H1 (cell line): ENCODE results near the gene ADCY9. TPM values are rescaled to one million over a fixed set of nuclear protein-coding genes. Genes with fewer than 3 reads are reported as not detected.

Source experiments
- CTCF ChIA-PET: fragments of 300-600 bp; sonication (Branson Sonifier 250); formaldehyde crosslinking; loops from one replicate; lab custom pipeline; 2021; ENCODE audit not compliant: partially characterized antibody; lab: Charles Lee
- POLR2A ChIA-PET: fragments of 300-600 bp; sonication (Branson Sonifier 250); formaldehyde crosslinking; loops from one replicate; lab custom pipeline; 2021; ENCODE audit warnings: inconsistent platforms; ENCODE audit not compliant: partially characterized antibody; lab: Charles Lee
- DNase-seq, 2 experiments: peaks; one replicate each; pipeline versions ENCODE4 v3.0.0 to v3.0.0-alpha.2; 2010 to 2022; ENCODE audit warnings: low spot score in 2 of 2, low read depth in 1 of 2, mixed read lengths in 1 of 2
- FAIRE-seq: peaks from 2 replicates; lab custom pipeline; 2011; peaks lifted over from hg19 to GRCh38; lab: Jason Lieb, UNC
- H2AFZ ChIP-seq: 2 replicates; pipeline ENCODE4 v1.8.1; 2012; ENCODE audit warnings: low read length, inconsistent platforms
- H2AK5ac ChIP-seq: 2 replicates; pipeline ENCODE4 v1.6.1; 2013; ENCODE audit warnings: low read depth, low read length
- H2BK120ac ChIP-seq: replicated peaks from 2 replicates; pipeline ENCODE3; 2013; ENCODE audit warnings: low read depth, low read length, inconsistent platforms
- H2BK12ac ChIP-seq: 2 replicates; pipeline ENCODE4 v1.6.1; 2013; ENCODE audit warnings: low read depth, low read length
- H2BK15ac ChIP-seq: 2 replicates; pipeline ENCODE4 v1.6.1; 2013; ENCODE audit warnings: low read length
- H2BK20ac ChIP-seq: 2 replicates; pipeline ENCODE4 v1.6.1; 2013; ENCODE audit warnings: low read length
- H2BK5ac ChIP-seq: 2 replicates; pipeline ENCODE4 v1.6.1; 2013; ENCODE audit warnings: low read depth, low read length
- H3K14ac ChIP-seq: 2 replicates; pipeline ENCODE4 v1.6.1; 2013; ENCODE audit warnings: inconsistent platforms; ENCODE audit not compliant: insufficient read length
- H3K18ac ChIP-seq: 2 replicates; pipeline ENCODE4 v1.6.1; 2013; ENCODE audit warnings: low read length; ENCODE audit errors: extremely low read depth
- H3K23ac ChIP-seq: 2 replicates; pipeline ENCODE4 v1.6.1; 2013; ENCODE audit warnings: inconsistent platforms; ENCODE audit not compliant: insufficient read length
- H3K23me2 ChIP-seq: 2 replicates; pipeline ENCODE4 v1.6.1; 2013; ENCODE audit warnings: low read depth, low read length
- H3K27ac ChIP-seq: 2 replicates; pipeline ENCODE4 v1.6.1; 2011; ENCODE audit warnings: low read depth, low read length, inconsistent platforms
- H3K27me3 ChIP-seq, 4 experiments: replicated peaks in 1 of 4; 1 replicate in 1 of 4; 2 replicates in 3 of 4; pipeline versions ENCODE4 v1.6.1 to v1.8.1; 2011 to 2013; ENCODE audit warnings: low read length in 3 of 4, mild to moderate bottlenecking in 3 of 4, inconsistent platforms in 2 of 4, mixed read lengths in 2 of 4, moderate library complexity in 1 of 4; ENCODE audit not compliant: control insufficient read depth in 3 of 4, insufficient read depth in 3 of 4; ENCODE audit errors: extremely low read depth in 1 of 4
- H3K36me3 ChIP-seq, 4 experiments: 2 replicates each; pipeline versions ENCODE4 v1.6.1 to v1.8.1; 2011 to 2013; ENCODE audit warnings: mild to moderate bottlenecking in 4 of 4, low read length in 3 of 4, moderate library complexity in 2 of 4, control low read depth in 1 of 4, inconsistent platforms in 1 of 4; ENCODE audit not compliant: insufficient read depth in 4 of 4, control insufficient read depth in 2 of 4
- H3K4ac ChIP-seq: replicated peaks from 2 replicates; pipeline ENCODE3; 2013; ENCODE audit warnings: low read length, low read depth, mixed read lengths, inconsistent platforms; ENCODE audit not compliant: insufficient read length
- H3K4me1 ChIP-seq, 4 experiments: replicated peaks in 1 of 4; 1 replicate in 1 of 4; 2 replicates in 3 of 4; pipeline versions ENCODE4 v1.6.1 to v1.8.1; 2011 to 2013; ENCODE audit warnings: low read length in 3 of 4, inconsistent platforms in 2 of 4, mixed read lengths in 1 of 4; ENCODE audit not compliant: insufficient read depth in 4 of 4, control insufficient read depth in 3 of 4
- H3K4me2 ChIP-seq, 2 experiments: 2 replicates each; pipeline versions ENCODE4 v1.6.1 to v1.8.1; 2011 to 2013; ENCODE audit warnings: low read depth in 2 of 2, low read length in 2 of 2, control low read depth in 1 of 2, inconsistent platforms in 1 of 2, mild to moderate bottlenecking in 1 of 2; ENCODE audit not compliant: insufficient read depth in 1 of 2
- H3K4me3 ChIP-seq, 4 experiments: fragments of 200-600, 300-600 bp in 1 of 4; sonication (generic), shearing (Covaris generic), sonication (Bioruptor Twin) in 1 of 4; 2 replicates each; pipeline versions ENCODE4 v1.5.1 to v1.8.1; 2011 to 2016; ENCODE audit warnings: low read length in 4 of 4, low read depth in 3 of 4, control low read depth in 2 of 4, inconsistent platforms in 2 of 4, mild to moderate bottlenecking in 2 of 4, mixed read lengths in 1 of 4, moderate library complexity in 1 of 4; ENCODE audit not compliant: insufficient read depth in 2 of 4; ENCODE audit errors: extremely low read depth in 1 of 4
- H3K56ac ChIP-seq: replicated peaks from 2 replicates; pipeline ENCODE3; 2013; ENCODE audit warnings: low read depth, mild to moderate bottlenecking, mixed read lengths, low read length, inconsistent platforms; ENCODE audit not compliant: insufficient read length
- H3K79me1 ChIP-seq: 2 replicates; pipeline ENCODE4 v1.6.1; 2013; ENCODE audit warnings: low read depth, low read length, control low read depth
- H3K79me2 ChIP-seq, 2 experiments: 2 replicates each; pipeline versions ENCODE4 v1.6.1 to v1.8.1; 2012 to 2013; ENCODE audit warnings: low read length in 2 of 2, mild to moderate bottlenecking in 2 of 2, inconsistent platforms in 1 of 2; ENCODE audit not compliant: insufficient read depth in 2 of 2, control insufficient read depth in 1 of 2
- H3K9ac ChIP-seq, 4 experiments: replicated peaks in 1 of 4; 1 replicate in 1 of 4; 2 replicates in 3 of 4; pipeline versions ENCODE4 v1.6.1 to v1.8.1; 2011 to 2013; ENCODE audit warnings: low read depth in 3 of 4, low read length in 3 of 4, control low read depth in 2 of 4, mild to moderate bottlenecking in 2 of 4, moderate library complexity in 2 of 4, inconsistent platforms in 1 of 4; ENCODE audit errors: extremely low read depth in 1 of 4
- H3K9me3 ChIP-seq, 2 experiments: 2 replicates each; pipeline versions ENCODE4 v1.6.1 to v1.8.1; 2012 to 2013; ENCODE audit warnings: mild to moderate bottlenecking in 2 of 2, moderate library complexity in 2 of 2, control low read depth in 1 of 2, inconsistent platforms in 1 of 2, low read depth in 1 of 2, low read length in 1 of 2, mixed read lengths in 1 of 2; ENCODE audit not compliant: insufficient read depth in 2 of 2
- H4K20me1 ChIP-seq, 2 experiments: replicated peaks in 1 of 2; 2 replicates each; pipeline versions ENCODE3 to v1.8.1; 2011 to 2013; ENCODE audit warnings: inconsistent platforms in 2 of 2, low read length in 2 of 2, mild to moderate bottlenecking in 1 of 2; ENCODE audit not compliant: insufficient read depth in 2 of 2, control insufficient read depth in 1 of 2
- H4K5ac ChIP-seq: 2 replicates; pipeline ENCODE4 v1.6.1; 2013; ENCODE audit warnings: low read length, low read depth, mixed read lengths, inconsistent platforms; ENCODE audit not compliant: insufficient read length
- H4K8ac ChIP-seq: 2 replicates; pipeline ENCODE4 v1.8.0; 2013; ENCODE audit warnings: mild to moderate bottlenecking, moderate library complexity, low read length, inconsistent platforms; ENCODE audit not compliant: insufficient read depth; ENCODE audit errors: extremely low read depth
- H4K91ac ChIP-seq: replicated peaks from 2 replicates; pipeline ENCODE3; 2013; ENCODE audit warnings: low read length, mixed read lengths, inconsistent platforms; ENCODE audit not compliant: insufficient read length
- CHD1 ChIP-seq: IDR thresholded peaks from 2 replicates; pipeline ENCODE4 v1.6.1; 2012; ENCODE audit warnings: low read depth, low read length, improper control_type of control experiment
- CTBP2 ChIP-seq: IDR thresholded peaks from 2 replicates; pipeline ENCODE4 v1.7.0; 2011; ENCODE audit warnings: borderline replicate concordance, mild to moderate bottlenecking, moderate library complexity, mixed read lengths, low read length; ENCODE audit not compliant: insufficient read depth, insufficient read length
- EP300 ChIP-seq, 2 experiments: IDR thresholded peaks; 1 replicate in 1 of 2; 2 replicates in 1 of 2; pipeline ENCODE4 v1.6.1; 2011 to 2012; ENCODE audit warnings: low read depth in 2 of 2, low read length in 2 of 2, mild to moderate bottlenecking in 2 of 2, borderline replicate concordance in 1 of 2, inconsistent platforms in 1 of 2, moderate library complexity in 1 of 2
- KDM1A ChIP-seq: fragments of 200-600, 300-600 bp; sonication (generic); IDR thresholded peaks from 2 replicates; pipeline ENCODE4 v1.7.1; 2016; ENCODE audit warnings: mild to moderate bottlenecking, low read length, borderline replicate concordance
- SP1 ChIP-seq: IDR thresholded peaks from 2 replicates; pipeline ENCODE4 v1.6.1; 2011; ENCODE audit warnings: low read depth, low read length
- YY1 ChIP-seq: IDR thresholded peaks from 2 replicates; pipeline ENCODE4 v1.6.1; 2011; ENCODE audit warnings: low read depth, mild to moderate bottlenecking, low read length
- WGBS, 2 experiments: shearing (Covaris generic) in 1 of 2; methylation state at CpG; one replicate each; pipeline versions ENCODE4 v1.1.6 to v1.1.7; 2013 to 2015; ENCODE audit warnings: low lambda C conversion rate in 2 of 2, mixed read lengths in 2 of 2, inconsistent platforms in 1 of 2, low coverage in 1 of 2, missing lambda C conversion rate in 1 of 2; ENCODE audit not compliant: insufficient replicate concordance in 2 of 2, insufficient coverage in 1 of 2, insufficient read length in 1 of 2; ENCODE audit errors: extremely low coverage in 1 of 2, missing lambda C conversion rate in 1 of 2; 5-methylcytosine and 5-hydroxymethylcytosine counted together
- polyA plus RNA-seq, 7 experiments: library from polyadenylated mRNA; depleted of rRNA in 3 of 7; stranded (reverse) in 5 of 7; unstranded in 2 of 7; fragments of >200 nt in 5 of 7; fragments of 200-250 nt in 2 of 7; gene quantifications; 1 replicate in 5 of 7; 2 replicates in 1 of 7; 4 replicates in 1 of 7; pipeline versions ENCODE4 v1.2.1 to v1.2.3, GENCODE V29; 2011 to 2013; ENCODE audit warnings: missing spikeins in 2 of 7, mixed read lengths in 2 of 7
- total RNA-seq: library from RNA; stranded (reverse); fragmentation: NEBNext Ultra II Directional; extraction: Animal tissue kit (Norgen Biotek cat#: 25700); gene quantifications from 2 replicates; pipeline ENCODE4 v1.2.1, GENCODE V29; 2021
- TF ChIP-seq, protein P1 (sequence below): IDR thresholded peaks from 2 replicates; pipeline ENCODE4 v1.6.1; 2012; ENCODE audit warnings: inconsistent platforms

Gene ADCY9
- total and polyA plus RNA-seq, 2 of the 8 experiments (the other 6 are each of a cell fraction or from before 2014, with no cell fraction given), result 5.4 to 13.1 TPM

DNA sequence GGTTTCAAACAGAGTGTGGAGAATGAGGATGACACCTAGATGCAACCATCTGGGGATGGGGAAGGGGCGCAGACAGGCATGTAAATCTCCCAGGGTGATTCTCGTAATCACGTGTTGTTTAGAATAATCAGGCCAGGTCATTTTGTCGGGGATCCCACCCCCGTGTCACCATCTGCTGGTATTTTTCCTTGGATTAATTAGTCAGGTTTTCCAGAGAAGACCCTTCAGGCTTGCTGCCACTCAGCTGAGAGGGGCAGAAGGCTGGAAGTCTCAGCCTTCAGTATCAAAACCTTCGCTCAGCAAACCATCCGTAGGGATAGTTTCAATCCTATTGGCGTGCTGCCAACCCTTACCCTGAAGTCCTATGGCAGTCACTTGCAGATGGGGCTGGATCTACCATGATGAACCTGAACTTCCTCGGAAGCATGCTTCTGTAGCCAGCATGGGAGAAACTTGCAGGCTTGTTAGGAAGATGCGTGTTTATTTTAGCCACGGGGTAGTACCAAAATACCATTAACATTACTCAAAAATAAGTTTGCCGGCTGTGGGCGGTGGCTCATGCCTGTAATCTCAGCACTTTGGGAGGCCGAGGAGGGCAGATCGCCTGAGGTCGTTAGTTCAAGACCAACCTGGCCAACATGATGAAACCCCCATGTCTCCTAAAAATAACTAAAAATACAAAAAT lies 7.5 kb upstream of the ADCY9 start:
- H4K20me1 ChIP-seq, result no peaks in the 10 kb centered on the region
- H2BK20ac ChIP-seq, result no peak overlapping the region
- H3K14ac ChIP-seq, result no peak overlapping the region
- ChIA-PET CTCF (no interaction called here), POLR2A (no interaction called here)
- no peak overlapping the region for H2AK5ac ChIP-seq
- no peak overlapping the region for H4K5ac ChIP-seq
- H3K27me3 ChIP-seq, result no peaks in the 10 kb centered on the region
- no peak overlapping the region for H3K23ac ChIP-seq
- H3K27ac ChIP-seq, result no peak overlapping the region
- no peak for TF ChIP-seq EP300 (IDR thresholded peaks at IDR 0.05; ENCODE audit: borderline replicate concordance in 1 of 2, low read depth in 2 of 2, low read length in 2 of 2)
- TF ChIP-seq, protein P1, sequence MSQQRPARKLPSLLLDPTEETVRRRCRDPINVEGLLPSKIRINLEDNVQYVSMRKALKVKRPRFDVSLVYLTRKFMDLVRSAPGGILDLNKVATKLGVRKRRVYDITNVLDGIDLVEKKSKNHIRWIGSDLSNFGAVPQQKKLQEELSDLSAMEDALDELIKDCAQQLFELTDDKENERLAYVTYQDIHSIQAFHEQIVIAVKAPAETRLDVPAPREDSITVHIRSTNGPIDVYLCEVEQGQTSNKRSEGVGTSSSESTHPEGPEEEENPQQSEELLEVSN, result no peak
- TF ChIP-seq SP1, result no peak
- TF ChIP-seq KDM1A, result no peak
- TF ChIP-seq YY1, result no peak
- TF ChIP-seq CTBP2, result no peak
- no peak for TF ChIP-seq CHD1
- no peak overlapping the region for H3K18ac ChIP-seq
- no peak overlapping the region for H3K4me3 ChIP-seq
- H3K79me1 ChIP-seq, result no peaks in the 10 kb centered on the region
- no peak overlapping the region for H2BK15ac ChIP-seq
- no peak overlapping the region for H3K4me2 ChIP-seq
- no peaks in the 10 kb centered on the region for H3K4me1 ChIP-seq
- DNase-seq (no peak), FAIRE-seq (no peak)
- no peaks in the 10 kb centered on the region for H3K36me3 ChIP-seq
- no peak overlapping the region for H2BK5ac ChIP-seq
- H2BK12ac ChIP-seq, result no peak overlapping the region
- no peak overlapping the region for H2BK120ac ChIP-seq
- no peaks in the 10 kb centered on the region for H3K9me3 ChIP-seq
- no peak overlapping the region for H3K56ac ChIP-seq
- H4K8ac ChIP-seq, result no peak overlapping the region
- H2AFZ ChIP-seq, result no peak overlapping the region
- H3K4ac ChIP-seq, result no peak overlapping the region
- no peaks in the 10 kb centered on the region for H3K79me2 ChIP-seq
- no peak overlapping the region for H4K91ac ChIP-seq
- no peak overlapping the region for H3K9ac ChIP-seq
- H3K23me2 ChIP-seq, result no peaks in the 10 kb centered on the region
- 89% methylated on average over 16 of the region's 16 CpGs; no CpG with 5 or more reads in 1 of the 2 experiments for WGBS, 2 experiments
